OCI-LY1 (cell line): ENCODE measurements around the gene CLSTN2.

Experiments
- EZH2 ChIP-seq: fragments of 200-600 bp; sonication (generic), shearing (Covaris generic); IDR thresholded peaks from 2 replicates; pipeline ENCODE4 v1.8.0; 2017; ENCODE audit warnings: borderline replicate concordance, mixed run types, mild to moderate bottlenecking, antibody characterized with exemption, low read length, moderate library complexity, mixed read lengths
- TF ChIP-seq, protein P1 (sequence below): fragments of 200-600 bp; sonication (generic), shearing (Covaris generic); IDR thresholded peaks from 2 replicates; pipeline ENCODE4 v1.5.1; 2017; ENCODE audit warnings: mild to moderate bottlenecking, antibody characterized with exemption, low read length, moderate library complexity, mixed read lengths

GRCh38 chr3:140251678-140252077 is 316.7 kb downstream of the CLSTN2 start:
- no peak for TF ChIP-seq EZH2
- TF ChIP-seq, protein P1, sequence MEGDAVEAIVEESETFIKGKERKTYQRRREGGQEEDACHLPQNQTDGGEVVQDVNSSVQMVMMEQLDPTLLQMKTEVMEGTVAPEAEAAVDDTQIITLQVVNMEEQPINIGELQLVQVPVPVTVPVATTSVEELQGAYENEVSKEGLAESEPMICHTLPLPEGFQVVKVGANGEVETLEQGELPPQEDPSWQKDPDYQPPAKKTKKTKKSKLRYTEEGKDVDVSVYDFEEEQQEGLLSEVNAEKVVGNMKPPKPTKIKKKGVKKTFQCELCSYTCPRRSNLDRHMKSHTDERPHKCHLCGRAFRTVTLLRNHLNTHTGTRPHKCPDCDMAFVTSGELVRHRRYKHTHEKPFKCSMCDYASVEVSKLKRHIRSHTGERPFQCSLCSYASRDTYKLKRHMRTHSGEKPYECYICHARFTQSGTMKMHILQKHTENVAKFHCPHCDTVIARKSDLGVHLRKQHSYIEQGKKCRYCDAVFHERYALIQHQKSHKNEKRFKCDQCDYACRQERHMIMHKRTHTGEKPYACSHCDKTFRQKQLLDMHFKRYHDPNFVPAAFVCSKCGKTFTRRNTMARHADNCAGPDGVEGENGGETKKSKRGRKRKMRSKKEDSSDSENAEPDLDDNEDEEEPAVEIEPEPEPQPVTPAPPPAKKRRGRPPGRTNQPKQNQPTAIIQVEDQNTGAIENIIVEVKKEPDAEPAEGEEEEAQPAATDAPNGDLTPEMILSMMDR = no peak
